A204.1 (cell line): Measurements from ENCODE around the gene IL1R1.

Experiments used
- FAIRE-seq: peaks from 2 replicates; lab custom pipeline; 2012; peaks lifted over from hg19 to GRCh38; lab: Jason Lieb, UNC

The IL1R1 gene

GRCh38 chr2:102204638-102205037, 62.1 kb downstream of the IL1R1 start:
- FAIRE-seq, result no peak

- FAIRE-seq, result no peak
Observed at GRCh38 chr2:102206666-102207341, 64.3 kb downstream of the IL1R1 start.

GRCh38 chr2:102208774-102209173, 66.2 kb downstream of the IL1R1 start:
- no peak for FAIRE-seq

GRCh38 chr2:102209474-102209873, 66.9 kb downstream of the IL1R1 start:
- no peak for FAIRE-seq

DNA sequence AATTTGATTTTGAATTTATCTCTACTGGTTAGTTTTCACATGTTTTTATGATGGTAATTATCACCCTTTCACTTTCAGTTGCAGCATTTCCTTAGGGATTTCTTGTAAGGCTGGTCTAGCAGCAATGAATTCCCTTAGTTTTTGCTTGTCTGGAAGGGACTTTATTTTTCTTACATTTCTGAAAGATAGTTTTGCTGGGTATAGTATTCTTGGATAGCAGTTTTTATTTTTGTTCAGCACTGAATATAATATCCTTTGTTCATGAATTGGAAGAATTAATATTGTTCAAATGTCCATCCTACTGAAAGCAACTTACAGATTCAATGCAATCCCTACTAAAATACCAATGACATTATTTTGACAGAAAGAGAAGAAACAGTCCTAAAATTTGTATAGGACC, 74.5 kb downstream of the IL1R1 start:
- FAIRE-seq, result no peak

GRCh38 chr2:102224824-102225739, 82.5 kb downstream of the IL1R1 start:
- no peak for FAIRE-seq

DNA sequence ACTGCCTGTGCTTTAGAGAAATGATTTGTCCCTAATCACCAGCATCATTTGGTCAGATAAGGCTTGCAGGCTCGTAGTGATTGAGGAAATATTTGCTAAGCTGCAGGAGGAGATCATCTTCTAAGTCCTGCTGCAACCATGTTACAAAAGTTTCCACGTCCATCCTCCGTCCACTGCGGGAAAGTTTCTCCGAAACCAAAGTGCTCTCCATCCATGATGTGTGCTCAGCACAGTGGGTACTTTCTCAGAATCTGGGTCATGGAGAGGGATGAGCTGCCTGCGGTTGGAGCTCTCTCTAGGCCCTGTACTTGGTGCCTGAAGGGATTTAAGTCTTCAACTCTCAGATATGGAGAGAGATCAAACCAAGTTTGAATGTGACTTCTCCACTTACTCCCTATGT, 83.6 kb downstream of the IL1R1 start:
- no peak for FAIRE-seq

DNA sequence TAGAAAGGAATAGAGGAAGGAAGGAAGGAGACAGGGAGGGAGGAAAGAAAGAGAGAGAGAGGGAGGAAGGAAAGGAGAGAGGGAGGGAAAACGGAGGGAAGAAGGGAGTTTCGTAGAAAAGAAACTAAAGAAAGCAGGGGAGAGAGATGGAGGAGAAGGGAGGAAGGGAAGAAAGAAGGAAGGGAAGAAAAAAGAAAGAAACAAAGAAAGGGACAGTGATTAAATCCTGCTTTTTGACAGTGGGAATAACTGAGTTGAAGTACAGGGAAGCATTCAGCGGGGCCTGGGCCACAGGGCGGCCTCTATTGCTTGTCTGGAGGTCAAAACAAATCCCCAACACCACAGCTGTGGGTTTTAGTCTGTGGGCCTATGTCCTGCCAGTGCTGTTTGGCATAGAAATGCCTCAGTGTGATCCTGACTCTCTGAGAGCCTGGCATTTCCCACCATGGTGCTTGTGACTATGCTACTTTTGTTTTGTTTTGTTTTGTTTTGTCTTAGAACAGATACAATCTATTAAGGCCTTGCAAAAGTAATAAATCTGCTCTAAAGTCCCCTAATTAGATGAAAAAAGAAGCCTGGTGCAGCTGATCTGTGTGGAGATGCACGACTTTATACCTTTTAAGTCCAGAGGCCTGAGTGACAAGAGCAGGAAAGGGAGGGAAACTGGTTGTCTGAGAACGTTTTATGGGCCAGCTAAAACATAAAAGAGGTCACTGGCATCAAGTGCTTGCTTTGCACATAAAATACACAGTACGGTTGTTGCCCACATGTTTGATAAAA, 84.3 kb downstream of the IL1R1 start:
- no peak for FAIRE-seq

- FAIRE-seq, result no peak
Observed at GRCh38 chr2:102229141-102229769, 86.7 kb downstream of the IL1R1 start.
